Body of pancreas (tissue), 4 donors: ENCODE measurements around the gene DGKD. TPM values are rescaled to one million over a fixed set of nuclear protein-coding genes. Genes with fewer than 3 reads are reported as not detected.

Source experiments
- ATAC-seq: fragments of 150-250 bp; one replicate; pipeline ENCODE4 v1.9.1; 2016
- DNase-seq, 4 donors: peaks; one replicate each; pipeline ENCODE4 v3.0.0-alpha.2; 2019
- H3K27ac ChIP-seq, 4 donors: fragments of 200-600 bp; sonication (generic); 1 replicate in 3 of 4; 2 replicates in 1 of 4; pipeline versions ENCODE4 v1.5.1 to v1.6.1; 2016 to 2019; ENCODE audit warnings: mild to moderate bottlenecking in 1 of 4, mixed read lengths in 1 of 4, moderate library complexity in 1 of 4
- H3K27me3 ChIP-seq, 2 donors: fragments of 200-600 bp; sonication (generic); one replicate each; pipeline ENCODE4 v1.6.0; 2016; ENCODE audit warnings: mild to moderate bottlenecking in 1 of 2
- H3K36me3 ChIP-seq, 2 donors: fragments of 200-600 bp; sonication (generic); replicated peaks in 1 of 2; 2 replicates each; pipeline ENCODE4 v1.5.1; 2016; ENCODE audit warnings: low read depth in 2 of 2; ENCODE audit not compliant: insufficient read depth in 1 of 2
- H3K4me1 ChIP-seq: fragments of 200-600 bp; sonication (generic); one replicate; pipeline ENCODE4 v1.6.0; 2016
- H3K4me3 ChIP-seq, 2 donors: fragments of 200-600 bp; sonication (generic); 1 replicate in 1 of 2; 2 replicates in 1 of 2; pipeline ENCODE4 v1.5.1; 2016 to 2019
- H3K9me3 ChIP-seq, 3 donors: fragments of 200-600 bp; sonication (generic); 1 replicate in 2 of 3; 2 replicates in 1 of 3; pipeline ENCODE4 v1.5.1; 2016
- CTCF ChIP-seq, 7 experiments: fragments of 450-650 bp in 4 of 7; fragments of 200-600 bp in 3 of 7; sonication (generic) in 3 of 7; IDR thresholded peaks; one replicate each; pipeline ENCODE4 v1.5.1; 2016 to 2019; ENCODE audit warnings: antibody characterized with exemption in 7 of 7
- POLR2A ChIP-seq, 3 donors: fragments of 450-650 bp; IDR thresholded peaks; one replicate each; pipeline ENCODE4 v1.6.1; 2016; ENCODE audit warnings: antibody characterized with exemption in 3 of 3, mild to moderate bottlenecking in 2 of 3
- WGBS, 2 donors: methylation state at CpG; one replicate each; pipeline ENCODE4 v1.1.5; 2017; 5-methylcytosine and 5-hydroxymethylcytosine counted together
- intact Hi-C: fragments of 100-400 bp; cut with DNase I; formaldehyde crosslinking; loops from one replicate; pipeline ENCODE4 v1.15.1; 2023
- small RNA-seq: library from RNA; depleted of rRNA; stranded (forward); fragments of <200 nt; gene quantifications from one replicate; pipeline ENCODE3, GENCODE V24; 2016
- total RNA-seq, 2 donors: library from RNA; depleted of rRNA; stranded (reverse); fragments of >200 nt; gene quantifications; one replicate each; pipeline ENCODE4 v1.1.0, GENCODE V29; 2016

Gene DGKD
- total RNA-seq, 2 donors from 2014 or later: 9.1 to 30.3 TPM

GRCh38 chr2:233519787-233520611, 165.7 kb downstream of the DGKD start:
- H3K9me3 ChIP-seq: no peaks in the 10 kb centered on the region
- WGBS, 2 donors: 84 to 87% methylated on average over 3 of the region's 3 CpGs
- intact Hi-C loops: no loop called here
- no peak for DNase-seq
- TF ChIP-seq CTCF (IDR thresholded peaks at IDR 0.05) (no peak), POLR2A (IDR thresholded peaks at IDR 0.05) (no peak)
- no peak for ATAC-seq
- peaks cover 0 to 19% of the 10 kb centered on the region in 2 donors for H3K36me3 ChIP-seq
- no peak overlapping the region for H3K4me3 ChIP-seq
- H3K4me1 ChIP-seq: no peaks in the 10 kb centered on the region
- H3K27ac ChIP-seq: no peak overlapping the region
- H3K27me3 ChIP-seq: no peaks in the 10 kb centered on the region

Small RNA genes within 50 kb of the gene (small RNA-seq; reads per million reads assigned to genes)
- not detected for gene RF00019

Other genes starting within 250 kb of the DGKD start
- 10 to 100 TPM; 23.7 to 29.1 TPM for gene ATG16L1, start 102.8 kb upstream of the DGKD start, total RNA-seq
- not detected for gene SAG, start 46.7 kb upstream of the DGKD start, total RNA-seq
- 10 to 100 TPM; 34.9 to 38.9 TPM for gene USP40, start 212.3 kb downstream of the DGKD start, total RNA-seq